GM21381 (cell line): ENCODE measurements around the gene SPNS3.

Source experiments
- ATAC-seq: cut with Tn5 transposase; IDR thresholded peaks from one replicate; pipeline ENCODE4 v1.9.1; 2021; ENCODE audit warnings: mild to moderate bottlenecking, moderate library complexity; ENCODE audit not compliant: unreplicated experiment

The SPNS3 gene

GRCh38 chr17:4433515-4434031 lies at the start of gene SPNS3:
SPNS3 (plus strand) TSS chr17:4433940; CDS start chr17:4433968, 28 bp downstream.
- no peak for ATAC-seq

- no peak for ATAC-seq
Measured at GRCh38 chr17:4386406-4386805, 47.3 kb upstream of the SPNS3 start.

- no peak for ATAC-seq
Measured at GRCh38 chr17:4387137-4387536, 46.6 kb upstream of the SPNS3 start.

- ATAC-seq = no peak
Measured at GRCh38 chr17:4389079-4389478, 44.7 kb upstream of the SPNS3 start.

GRCh38 chr17:4393806-4394205 lies 39.9 kb upstream of the SPNS3 start:
- ATAC-seq = no peak

- ATAC-seq = no peak
Measured at GRCh38 chr17:4394208-4395110, 39.3 kb upstream of the SPNS3 start.

GRCh38 chr17:4395111-4395478 lies 38.6 kb upstream of the SPNS3 start:
- ATAC-seq = no peak

GRCh38 chr17:4397840-4398239 lies 35.9 kb upstream of the SPNS3 start:
- ATAC-seq = no peak

- no peak for ATAC-seq
Measured at GRCh38 chr17:4405038-4405669, 28.6 kb upstream of the SPNS3 start.

- no peak for ATAC-seq
Measured at GRCh38 chr17:4405699-4406098, 28.0 kb upstream of the SPNS3 start.

GRCh38 chr17:4406386-4406785 lies 27.4 kb upstream of the SPNS3 start:
- no peak for ATAC-seq

GRCh38 chr17:4407216-4407615 lies 26.5 kb upstream of the SPNS3 start:
- no peak for ATAC-seq

- ATAC-seq = no peak
Measured at GRCh38 chr17:4407851-4408250, 25.9 kb upstream of the SPNS3 start.

GRCh38 chr17:4409659-4410058 lies 24.1 kb upstream of the SPNS3 start:
- ATAC-seq = no peak

GRCh38 chr17:4411201-4411600 lies 22.5 kb upstream of the SPNS3 start:
- no peak for ATAC-seq

GRCh38 chr17:4412933-4413831 lies 20.6 kb upstream of the SPNS3 start:
- ATAC-seq = no peak

- no peak for ATAC-seq
Measured at GRCh38 chr17:4417129-4417667, 16.5 kb upstream of the SPNS3 start.

- ATAC-seq = no peak
Measured at GRCh38 chr17:4420692-4421131, 13.0 kb upstream of the SPNS3 start.

- no peak for ATAC-seq
Measured at GRCh38 chr17:4422864-4423263, 10.9 kb upstream of the SPNS3 start.

- ATAC-seq = no peak
Measured at GRCh38 chr17:4425398-4425797, 8.3 kb upstream of the SPNS3 start.
